ENCODE data around the gene ZBTB48.
"Not testable (repeated sequence)": the region's sequence is repeated elsewhere in the genome, so short reads cannot be mapped to it uniquely, and the experiment has no call there.

Gene ZBTB48

DNA sequence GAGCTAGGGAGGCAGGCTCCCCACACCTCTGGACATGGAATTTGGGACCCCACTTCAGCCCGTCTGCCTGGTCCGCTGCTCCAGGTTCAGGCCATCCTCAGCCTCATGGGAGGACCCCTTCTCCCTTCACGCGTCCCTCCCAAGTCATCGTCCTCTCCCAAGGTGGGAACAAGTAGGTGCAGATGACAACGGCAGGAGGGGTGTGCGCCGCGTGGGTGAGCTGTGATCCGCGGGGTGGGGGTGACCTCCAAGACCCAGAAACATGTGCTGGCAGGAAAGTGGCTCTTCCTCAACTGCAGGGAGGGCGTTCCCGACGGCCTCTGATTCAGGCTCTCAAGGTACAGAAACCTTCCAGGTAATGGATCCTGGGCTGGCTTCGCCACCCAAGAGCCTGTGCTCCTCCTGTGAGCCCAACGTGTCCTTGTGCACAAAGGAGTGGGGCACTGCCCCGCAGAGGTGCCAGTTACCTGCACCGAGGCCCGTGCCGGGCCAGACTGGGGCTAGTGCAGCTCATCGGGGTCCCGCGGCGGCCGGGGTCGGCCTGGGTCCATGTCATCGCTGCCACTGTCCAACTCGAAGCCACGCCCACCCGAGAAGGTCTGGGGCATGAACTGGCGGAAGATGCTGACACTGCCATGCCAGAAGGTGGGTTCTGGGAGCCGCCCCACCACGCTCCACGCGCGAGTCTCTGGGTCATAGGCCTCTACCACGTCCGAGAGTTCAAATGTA is 13.2 kb downstream of the ZBTB48 start:
- no peak for DNase-seq

DNA sequence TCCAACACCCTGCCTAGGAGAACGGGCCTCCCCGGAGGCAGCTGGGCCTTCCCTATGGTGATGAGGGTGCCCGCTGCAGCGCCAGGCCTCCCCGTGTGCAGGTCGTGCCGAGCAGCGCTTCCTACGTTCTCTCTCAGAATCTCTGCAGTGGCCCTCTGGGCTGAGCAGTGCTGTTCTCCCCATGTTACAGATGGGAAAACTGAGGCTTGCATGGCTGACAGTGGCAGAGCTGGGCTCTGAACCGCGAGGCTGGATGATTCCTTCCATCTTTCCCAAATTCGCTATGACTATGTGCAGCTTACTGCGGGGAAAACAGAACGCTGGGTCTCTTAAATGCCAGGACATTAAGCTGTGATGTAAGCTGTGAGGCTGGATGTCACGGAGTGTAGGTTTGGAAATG is 14.0 kb downstream of the ZBTB48 start:
- no peak for DNase-seq

DNA sequence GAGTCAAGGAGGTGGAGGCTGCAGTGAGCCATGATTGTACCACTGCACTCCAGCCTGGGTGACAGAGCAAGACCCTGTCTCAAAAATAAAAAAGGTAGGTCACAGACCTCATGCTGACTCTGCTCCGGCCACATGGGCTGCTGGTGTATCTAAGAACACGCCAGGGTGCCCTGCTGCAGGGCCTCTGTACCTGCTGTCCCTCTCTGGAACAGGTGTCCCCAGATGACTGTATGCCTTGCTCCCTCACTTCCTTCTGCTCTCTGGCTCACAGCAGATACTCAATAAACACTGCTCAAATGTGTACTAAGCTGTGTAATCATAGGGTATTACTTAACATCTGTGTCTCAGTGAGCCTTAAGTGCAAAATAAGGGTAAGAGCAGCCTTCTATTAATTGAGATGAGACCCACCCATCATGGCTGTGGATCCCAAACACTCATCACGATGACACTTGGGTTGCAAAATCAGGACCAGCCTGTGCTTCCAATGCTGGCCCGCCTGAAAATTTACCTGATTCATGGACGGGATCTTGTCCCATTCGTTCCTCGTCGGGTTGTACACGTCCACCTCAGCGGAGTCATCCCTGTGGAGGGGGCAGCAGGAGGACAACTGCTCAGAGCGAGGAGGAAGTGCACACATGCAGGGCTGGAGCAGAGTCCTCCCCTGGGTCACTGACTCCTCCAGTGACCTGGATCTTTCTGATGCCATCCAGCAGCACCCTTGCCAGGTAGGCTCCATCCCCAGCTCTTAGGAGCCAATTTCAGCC is 15.4 kb downstream of the ZBTB48 start:
- no peak for DNase-seq

DNA sequence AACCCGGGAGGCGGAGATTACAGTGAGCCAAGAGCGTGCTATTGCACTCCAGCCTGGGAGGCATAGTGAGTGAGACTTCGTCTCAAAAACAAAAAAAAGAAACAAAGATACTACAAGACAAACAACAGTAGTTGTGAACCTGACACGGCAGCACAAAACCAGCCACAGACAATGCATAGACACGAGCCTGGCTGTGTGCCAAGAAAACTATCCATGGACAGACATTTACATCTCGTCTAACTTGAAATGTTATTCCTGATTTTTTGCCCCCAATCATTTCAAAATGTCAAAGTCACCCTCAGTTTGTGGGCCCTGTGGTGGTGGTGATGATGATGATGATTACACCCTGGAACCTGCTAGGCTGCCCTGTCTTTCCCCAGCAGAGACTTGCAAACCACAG is 16.6 kb downstream of the ZBTB48 start:
- DNase-seq, result no peak

DNA sequence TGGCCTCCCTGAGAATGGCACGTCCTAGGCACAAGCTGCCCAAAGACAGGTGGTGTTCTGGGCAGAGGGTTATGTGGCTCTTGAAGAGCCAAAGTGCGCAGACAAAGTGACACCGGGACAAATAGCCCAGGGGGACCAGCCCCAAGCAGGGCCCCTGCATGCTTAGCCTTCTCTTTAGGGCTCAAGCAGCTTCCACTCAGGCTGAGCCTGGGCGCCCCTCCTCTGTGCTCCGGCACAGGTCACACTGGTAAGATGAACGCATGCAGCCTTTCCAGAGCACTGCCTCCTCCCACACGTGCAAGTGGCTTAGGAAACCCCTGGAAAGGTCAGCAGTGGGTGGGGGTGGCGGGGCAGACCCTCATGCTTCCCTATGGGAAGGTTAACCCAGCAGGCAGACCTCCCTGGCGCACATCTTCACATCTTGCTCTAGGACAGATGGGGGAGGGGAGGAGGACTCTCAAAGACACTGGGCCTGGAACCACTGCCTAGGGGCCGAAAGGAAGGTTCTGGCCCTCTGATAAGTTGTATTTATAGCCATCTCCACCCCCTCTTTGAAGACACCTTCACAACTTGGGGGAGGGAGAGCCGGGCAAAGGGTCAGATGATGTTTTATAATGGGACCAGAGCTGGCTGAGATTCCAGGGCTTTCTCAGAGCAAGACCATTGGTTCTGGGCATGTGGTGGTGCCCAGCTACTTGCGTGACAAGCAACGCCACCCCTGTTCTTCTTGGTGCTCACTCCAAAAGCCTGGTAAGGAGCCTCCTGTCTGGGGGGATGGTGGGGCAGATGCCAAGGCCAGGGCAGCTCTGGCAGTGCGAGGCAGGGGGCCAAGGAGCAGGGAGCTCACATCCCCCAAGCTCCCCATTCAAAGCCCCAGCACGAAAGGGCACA is 17.3 kb downstream of the ZBTB48 start:
- DNase-seq, result no peak

DNA sequence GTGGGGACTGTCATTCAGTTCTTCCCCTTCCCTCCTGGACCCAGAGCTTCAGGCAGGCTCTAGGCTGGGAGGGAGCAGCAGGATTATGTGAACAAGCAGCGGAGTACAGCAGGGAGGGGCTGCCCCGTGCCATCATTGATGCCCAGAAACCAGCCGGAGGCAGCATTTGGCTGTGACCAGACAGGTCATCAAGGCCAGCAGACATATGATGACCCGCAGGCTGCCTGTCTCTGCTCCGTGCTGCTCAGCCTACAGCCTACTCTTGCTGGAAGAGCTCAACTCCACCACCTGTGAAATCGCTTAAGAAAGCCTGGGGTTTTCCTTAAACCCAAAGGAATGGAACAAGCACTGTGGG is 18.0 kb downstream of the ZBTB48 start:
- DNase-seq, result no peak

DNA sequence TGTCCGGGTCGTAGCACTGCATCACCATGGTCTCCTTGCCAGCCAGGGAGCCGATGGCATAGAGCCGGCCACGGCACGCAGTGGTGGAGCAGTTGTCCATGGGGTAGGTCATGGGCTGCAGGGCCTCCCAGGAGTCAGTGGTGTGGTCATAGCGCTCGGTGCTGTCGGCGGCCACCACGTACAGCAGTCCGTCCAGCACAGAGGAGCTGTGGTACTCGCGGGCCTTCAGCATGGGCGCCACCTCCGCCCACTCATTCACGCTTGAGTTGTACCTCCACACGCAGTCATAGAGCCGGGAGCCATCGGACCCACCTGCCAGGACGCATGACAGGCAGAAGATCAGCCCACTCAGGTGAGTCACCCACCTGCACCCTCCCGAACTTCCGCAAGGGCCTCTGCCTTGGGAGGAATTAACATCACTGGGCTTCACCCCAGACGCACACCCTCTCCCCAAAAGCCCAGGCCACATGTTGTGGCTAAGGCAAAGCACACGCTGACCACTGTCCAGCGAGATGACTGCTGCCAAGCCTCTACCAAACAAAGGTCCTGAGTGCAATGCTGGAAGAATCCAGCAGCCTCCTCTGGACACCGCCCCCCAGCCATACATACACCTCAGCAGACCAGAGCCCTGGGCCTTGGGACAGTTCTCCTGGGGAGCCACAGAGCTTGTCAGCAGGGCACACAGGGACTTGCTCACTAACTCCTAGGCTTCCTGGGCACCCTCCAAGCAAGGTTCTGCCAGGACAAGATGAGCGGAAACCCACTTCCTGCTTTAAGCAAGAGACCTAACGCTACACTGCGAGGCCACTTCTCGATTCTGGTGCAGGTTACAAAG is 19.6 kb downstream of the ZBTB48 start:
- DNase-seq, result no peak

DNA sequence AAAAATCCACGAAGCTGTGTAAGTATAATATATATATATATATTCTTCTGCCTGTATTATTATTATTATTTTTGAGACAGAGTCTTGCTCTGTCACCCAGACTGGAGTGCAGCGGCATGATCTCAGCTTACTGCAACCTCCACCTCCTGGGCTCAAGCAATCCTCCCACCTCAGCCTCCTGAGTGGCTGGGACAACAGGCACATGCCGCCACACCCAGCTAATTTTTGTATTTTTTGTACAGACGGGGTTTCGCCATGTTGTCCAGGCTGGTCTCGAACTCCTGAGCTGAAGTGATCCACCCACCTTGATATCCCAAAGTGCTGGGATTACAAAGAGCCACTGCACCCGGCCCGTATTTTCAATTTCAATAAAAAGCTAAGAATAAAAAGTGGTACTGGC is 20.2 kb downstream of the ZBTB48 start:
- DNase-seq, result not testable (repeated sequence)

DNA sequence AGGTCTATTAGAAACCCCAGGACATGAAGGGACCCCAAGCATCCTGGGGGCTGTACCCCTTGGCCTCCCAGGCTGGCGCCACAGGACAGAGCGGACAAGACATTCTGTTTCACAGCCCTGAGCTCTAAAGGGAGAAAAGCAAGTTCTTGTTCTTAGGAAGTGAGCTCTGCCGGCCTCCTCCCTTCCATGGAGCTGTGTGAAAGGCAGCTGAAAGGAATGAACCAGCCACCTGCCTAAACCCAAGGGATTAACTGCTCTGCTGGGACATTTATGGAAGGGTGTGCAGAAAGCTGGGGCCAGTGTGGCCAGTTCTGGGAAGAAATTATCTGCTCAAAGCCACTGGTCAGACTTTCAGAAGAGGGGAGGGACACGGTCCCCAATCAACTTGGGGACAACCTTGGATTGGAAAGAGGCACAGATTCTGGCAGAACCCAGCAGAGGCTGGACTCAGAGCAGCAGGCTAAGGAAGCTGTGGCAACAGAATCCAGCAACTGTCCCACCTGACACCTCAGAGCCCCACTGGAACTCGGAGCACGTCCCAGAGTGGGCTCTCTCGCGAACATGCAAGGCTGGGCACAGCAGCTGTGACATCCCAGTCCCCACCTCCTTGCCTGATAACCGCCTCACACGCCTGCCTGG is 20.7 kb downstream of the ZBTB48 start:
- no peak for DNase-seq

DNA sequence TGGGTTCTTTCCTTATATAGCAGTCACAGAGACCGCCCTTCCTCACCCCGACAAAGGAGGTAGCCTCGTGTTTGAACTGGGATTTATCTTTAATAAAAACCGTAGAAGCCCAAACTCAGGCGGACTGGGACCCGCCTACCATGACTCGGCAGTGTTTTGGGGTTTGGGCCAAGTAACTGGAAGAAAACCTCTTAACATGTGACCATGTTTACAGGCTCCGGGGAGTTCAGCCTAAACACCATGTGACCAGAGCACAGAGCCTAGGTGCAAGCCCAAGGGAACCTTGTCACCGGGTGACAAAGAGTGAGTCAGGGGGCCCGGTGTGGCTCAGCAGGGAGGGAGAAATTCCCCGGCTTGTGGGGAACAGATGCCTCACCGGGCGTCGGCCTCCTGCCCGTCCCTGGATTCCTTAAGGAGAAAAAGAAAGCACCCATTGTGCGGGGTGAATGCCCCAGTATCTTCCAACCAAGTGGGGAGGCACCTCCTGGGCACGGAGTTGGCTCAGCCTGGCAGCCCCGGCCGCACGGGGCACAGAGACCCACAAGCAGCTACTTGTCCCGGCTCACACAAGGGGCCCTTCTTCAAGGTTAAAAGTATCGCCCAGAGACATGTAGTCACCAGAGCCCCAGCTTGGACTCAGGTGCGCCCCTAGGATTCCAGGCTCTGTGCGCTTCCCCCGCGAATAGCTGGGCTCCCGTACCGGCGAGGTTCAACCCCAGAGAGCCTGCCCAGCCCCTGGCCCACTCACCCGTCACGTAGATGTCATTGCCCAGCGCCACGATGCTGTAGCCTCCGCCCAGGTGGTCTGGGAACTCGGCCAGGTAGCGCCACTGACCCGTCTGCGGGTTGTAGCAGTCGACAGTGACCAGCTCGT is 21.5 kb downstream of the ZBTB48 start:
- peak; percentile 59 for DNase-seq

DNA sequence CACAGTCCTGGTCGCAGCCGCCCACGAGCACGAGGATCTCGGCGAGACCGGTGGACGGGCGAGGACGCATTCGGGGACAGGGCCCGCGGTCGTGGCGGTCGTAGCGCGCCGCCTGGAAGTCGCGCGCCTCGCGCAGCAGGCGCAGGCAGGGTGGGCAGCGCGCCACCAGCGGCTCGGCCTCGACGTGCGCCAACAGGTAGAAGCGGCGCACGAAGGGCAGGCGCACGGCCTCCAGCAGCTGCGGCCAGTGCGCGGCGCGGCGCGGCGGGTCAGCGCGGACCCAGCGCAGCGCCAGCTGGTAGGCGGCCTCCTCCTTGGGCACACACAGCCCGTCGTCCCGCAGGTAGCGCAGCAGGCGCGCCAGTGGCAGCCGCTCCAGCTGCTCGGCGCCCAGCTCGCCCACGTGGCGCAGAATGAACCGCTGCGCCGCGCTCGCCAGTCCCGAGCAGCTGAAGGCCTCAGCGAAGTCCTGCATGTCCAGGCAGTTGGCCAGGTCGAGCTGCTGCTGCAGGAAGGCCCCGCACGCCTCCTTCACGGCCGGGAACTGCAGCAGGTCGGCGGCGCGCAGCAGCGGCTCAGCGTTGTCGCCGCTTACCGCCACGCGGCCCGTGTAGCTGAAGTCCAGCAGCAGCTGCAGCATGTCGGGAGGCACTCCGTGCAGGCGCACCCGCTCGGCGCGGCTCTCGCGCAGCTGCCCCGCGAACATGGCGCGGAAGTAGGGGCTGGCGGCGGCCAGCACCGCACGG is 22.3 kb downstream of the ZBTB48 start:
- no peak for DNase-seq

DNA sequence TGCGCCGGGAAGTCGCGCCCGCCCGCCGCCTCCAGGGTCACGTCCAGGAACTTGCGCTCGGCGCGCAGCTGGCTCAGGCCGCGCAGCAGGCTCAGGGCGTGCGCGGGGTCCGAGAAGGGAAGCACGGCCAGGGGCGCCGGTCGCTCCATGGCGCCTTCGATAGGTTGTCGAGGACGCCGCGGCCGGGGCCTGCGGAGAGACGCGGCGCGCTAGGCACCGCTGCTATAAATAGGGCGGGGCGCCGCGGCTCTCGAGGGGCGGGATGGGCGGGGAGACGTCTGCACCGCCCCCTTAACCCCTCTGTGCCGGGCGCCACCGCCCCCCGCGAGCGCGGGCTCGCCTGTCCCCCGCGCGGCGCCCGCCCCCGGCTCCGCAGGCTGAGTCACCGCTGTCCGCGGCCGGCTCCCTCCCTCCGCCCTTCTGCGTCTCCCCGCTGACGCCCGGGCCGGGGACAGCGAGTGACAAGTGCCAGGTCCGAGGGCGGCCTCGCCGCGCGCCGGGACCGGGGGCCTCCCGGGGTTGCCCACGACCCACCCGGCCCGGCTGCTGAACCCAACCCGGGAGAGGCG is 23.0 kb downstream of the ZBTB48 start, which contains the start of gene KLHL21:
Gene KLHL21, minus strand, starts transcription at position 201 of the 569 bp plus-strand sequence. Its CDS starts 52 bp downstream, at position 149.
- peak; percentile 61 for DNase-seq

DNA sequence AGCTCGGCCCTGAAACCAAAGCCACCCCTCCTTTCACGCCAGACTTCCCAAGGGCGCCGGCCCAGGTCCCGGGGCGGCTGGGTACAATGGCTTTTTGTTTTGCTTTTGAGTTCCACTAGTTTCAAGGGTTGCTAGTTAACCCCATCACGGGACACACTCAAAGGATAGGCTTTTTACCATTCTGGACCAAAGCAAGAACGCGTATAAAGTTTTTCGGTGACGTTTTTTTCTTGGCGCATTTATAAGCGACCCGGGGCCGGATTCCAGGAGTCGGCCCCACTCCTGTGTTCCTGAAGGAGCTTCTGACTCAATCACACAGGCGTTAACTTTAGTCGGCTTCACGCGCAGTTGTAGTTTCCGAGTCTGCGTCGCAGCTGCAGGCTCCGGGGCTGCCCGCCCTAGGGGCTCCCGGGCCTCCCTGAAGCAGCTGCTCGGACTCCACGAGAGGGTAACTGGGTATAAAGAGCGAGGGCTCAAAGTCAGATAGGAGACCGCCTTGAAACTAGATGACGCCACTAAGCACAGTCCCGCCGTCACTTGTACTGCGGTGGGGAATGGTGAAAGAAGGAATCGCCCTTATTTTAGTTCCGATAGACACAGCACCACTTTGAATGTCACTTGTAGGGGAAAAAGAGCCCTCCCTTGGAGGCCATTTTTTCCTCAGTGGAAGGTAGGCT is 23.6 kb downstream of the ZBTB48 start:
- no peak for DNase-seq

DNA sequence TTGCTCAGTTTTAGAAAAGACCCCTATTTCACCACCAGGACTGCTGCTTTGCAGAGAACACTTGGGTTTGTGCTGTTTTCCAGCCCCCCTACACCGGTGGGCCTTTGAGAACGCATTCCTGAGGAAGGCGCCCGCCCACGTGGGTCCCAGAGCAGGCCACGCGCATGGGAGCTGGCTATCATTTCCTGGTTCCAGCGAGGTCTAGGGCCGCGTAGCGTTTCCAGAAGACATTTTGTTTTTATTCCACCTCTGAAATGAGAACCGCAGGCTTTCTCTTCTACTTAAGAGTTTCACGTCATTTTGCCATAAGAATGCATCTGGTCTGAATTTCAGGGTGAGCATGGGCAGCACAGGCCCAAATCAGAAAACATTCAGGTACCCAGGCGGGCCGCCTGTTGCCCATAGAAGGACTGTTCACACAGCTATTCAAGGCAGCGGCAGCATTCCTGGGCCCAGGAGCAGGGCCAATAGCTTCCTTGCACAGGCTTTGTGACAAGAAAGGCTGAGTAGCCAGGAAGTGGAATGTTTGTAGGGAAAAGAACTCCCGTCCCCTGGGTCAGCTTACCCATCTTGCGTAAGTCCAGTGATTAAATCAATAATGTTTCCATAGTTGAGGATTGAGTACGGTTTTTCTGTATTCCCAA is 24.2 kb downstream of the ZBTB48 start:
- no peak for DNase-seq

DNA sequence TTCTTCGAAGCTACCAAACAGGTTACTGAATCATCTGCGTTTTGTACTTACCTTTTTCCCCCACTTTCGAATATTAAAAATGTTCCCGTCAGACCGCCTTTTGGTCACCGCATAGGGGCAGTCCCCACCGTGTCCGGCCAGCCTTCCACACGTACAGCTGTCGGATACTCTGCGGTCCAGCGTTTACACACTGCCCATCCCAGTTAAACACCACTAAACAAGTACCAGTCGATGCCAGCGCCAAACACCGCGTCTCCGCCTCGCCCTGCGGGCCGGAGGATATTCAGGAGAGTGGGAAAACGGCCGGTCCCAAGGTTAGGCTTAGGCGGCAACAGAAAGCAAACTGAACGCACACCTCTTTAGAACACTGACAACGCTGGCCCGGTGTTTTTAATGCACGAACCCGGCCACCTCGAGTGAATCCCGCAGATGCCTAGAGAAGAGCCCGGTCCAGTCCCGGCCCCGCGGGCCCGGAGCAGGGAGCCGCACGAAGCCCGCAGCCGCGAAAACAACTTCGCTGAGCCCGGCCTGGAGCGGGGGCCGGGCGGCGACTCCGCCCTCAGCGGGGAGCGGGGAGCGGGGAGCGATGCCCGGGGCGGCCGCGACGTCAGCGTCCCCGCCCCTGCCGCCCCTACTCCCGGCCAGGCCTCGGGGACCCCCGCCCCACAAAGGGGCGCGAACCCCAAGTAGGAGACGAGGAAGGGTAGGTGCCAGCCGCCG is 33.0 kb downstream of the ZBTB48 start:
- DNase-seq, result no peak

DNA sequence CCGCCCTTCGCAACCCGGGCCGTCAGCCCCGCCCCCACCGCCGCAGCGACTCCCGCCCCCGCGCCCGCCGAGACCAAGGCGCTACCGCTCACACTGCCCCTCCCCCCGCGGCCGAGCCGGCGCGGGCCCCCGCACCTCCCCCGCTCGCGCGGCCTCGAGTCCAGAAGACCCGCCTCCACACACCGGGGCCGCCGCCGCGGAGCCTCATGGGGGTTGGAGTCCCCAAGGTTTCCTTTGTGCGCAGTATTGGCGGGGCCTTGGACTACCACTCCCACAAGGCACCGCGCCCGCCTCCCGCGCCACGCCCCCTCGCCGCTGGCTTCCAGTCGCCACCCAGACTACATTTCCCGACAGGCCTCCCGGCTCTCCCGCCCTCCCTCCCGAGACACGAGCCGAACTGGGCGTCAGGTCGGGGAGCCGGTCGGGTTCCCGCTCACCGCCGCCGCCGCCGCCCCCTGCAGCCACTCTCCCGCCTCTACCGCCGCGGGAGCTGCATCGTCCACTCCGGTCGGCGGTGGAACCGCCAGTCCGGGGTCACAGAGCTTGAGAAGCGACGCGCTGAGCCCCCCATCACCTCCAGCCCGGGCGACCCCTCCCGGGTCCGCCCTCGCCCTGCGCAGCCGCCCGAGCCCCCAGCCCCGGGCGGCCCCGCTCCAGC is 33.7 kb downstream of the ZBTB48 start, which contains the start of gene PHF13:
Gene PHF13, plus strand, starts transcription at position 371 of the 658 bp plus-strand sequence. CDS start 336 bp downstream, outside the sequence.
- peak; percentile 95 for DNase-seq
